GM23338 (cell line): ENCODE results near the gene SUSD3. TPM values are rescaled to one million over a fixed set of nuclear protein-coding genes. Genes with fewer than 3 reads are reported as not detected.

Experiments
- ATAC-seq: fragments of 200-7000 bp; cut with Tn5 transposase; 3 replicates; pipeline ENCODE4 v1.9.1; 2020
- DNase-seq: peaks from one replicate; pipeline ENCODE4 v3.0.0-alpha.2; 2015; ENCODE audit warnings: low spot score
- H2AFZ ChIP-seq: fragments of 200-600 bp; sonication (generic); 2 replicates; pipeline ENCODE4 v1.8.0; 2016; ENCODE audit warnings: antibody characterized with exemption, mild to moderate bottlenecking, moderate library complexity
- H3F3A ChIP-seq: fragments of 200-600 bp; sonication (generic); replicated peaks from 2 replicates; pipeline ENCODE4 v1.8.0; 2017; ENCODE audit warnings: antibody characterized with exemption, mixed run types, low read depth
- H3K27ac ChIP-seq: fragments of 200-600 bp; sonication (generic); 2 replicates; pipeline ENCODE4 v1.6.1; 2016; ENCODE audit warnings: low read depth
- H3K27me3 ChIP-seq: fragments of 200-600 bp; sonication (generic); 2 replicates; pipeline ENCODE4 v1.8.0; 2016; ENCODE audit warnings: mild to moderate bottlenecking, mixed run types, moderate library complexity; ENCODE audit not compliant: insufficient read depth
- H3K36me3 ChIP-seq: fragments of 200-600 bp; sonication (generic); 2 replicates; pipeline ENCODE4 v1.8.0; 2016; ENCODE audit warnings: mild to moderate bottlenecking; ENCODE audit not compliant: insufficient read depth
- H3K4me1 ChIP-seq: fragments of 200-600 bp; sonication (generic); 2 replicates; pipeline ENCODE4 v1.8.0; 2016; ENCODE audit warnings: mild to moderate bottlenecking, moderate library complexity; ENCODE audit not compliant: insufficient read depth
- H3K4me2 ChIP-seq: fragments of 200-600 bp; sonication (generic); 2 replicates; pipeline ENCODE4 v1.7.1; 2017; ENCODE audit warnings: mixed run types
- H3K4me3 ChIP-seq: fragments of 200-600 bp; sonication (generic); 2 replicates; pipeline ENCODE4 v1.6.1; 2016; ENCODE audit warnings: mixed run types
- H3K79me2 ChIP-seq: fragments of 200-600 bp; sonication (generic); replicated peaks from 2 replicates; pipeline ENCODE4 v1.8.0; 2017; ENCODE audit warnings: mild to moderate bottlenecking; ENCODE audit not compliant: insufficient read depth
- H3K9me2 ChIP-seq: fragments of 200-600 bp; sonication (generic); 2 replicates; pipeline ENCODE4 v1.8.0; 2017; ENCODE audit not compliant: insufficient read depth
- H4K20me1 ChIP-seq: fragments of 200-600 bp; sonication (generic); replicated peaks from 2 replicates; pipeline ENCODE4 v1.8.0; 2017; ENCODE audit warnings: mild to moderate bottlenecking; ENCODE audit not compliant: insufficient read depth
- H3K27ac Mint-ChIP-seq: 2 replicates; pipeline ENCODE4 v1.8.0; 2020; ENCODE audit warnings: inconsistent platforms, mild to moderate bottlenecking, moderate library complexity, mixed read lengths
- H3K27me3 Mint-ChIP-seq: 3 replicates; pipeline ENCODE4 v1.8.0; 2022; ENCODE audit warnings: low read depth, mild to moderate bottlenecking, moderate library complexity, mixed read lengths, inconsistent platforms; ENCODE audit not compliant: insufficient read depth, poor library complexity
- H3K36me3 Mint-ChIP-seq: 3 replicates; pipeline ENCODE4 v1.8.0; 2021; ENCODE audit warnings: low read depth, mild to moderate bottlenecking, inconsistent platforms, moderate library complexity, mixed read lengths
- H3K4me1 Mint-ChIP-seq: 3 replicates; pipeline ENCODE4 v1.8.0; 2020; ENCODE audit warnings: mild to moderate bottlenecking, inconsistent platforms, mixed read lengths
- H3K4me3 Mint-ChIP-seq: 3 replicates; pipeline ENCODE4 v1.8.0; 2021; ENCODE audit warnings: moderate library complexity, mild to moderate bottlenecking, inconsistent platforms, mixed read lengths
- H3K9me3 Mint-ChIP-seq: 3 replicates; pipeline ENCODE4 v1.8.0; 2020; ENCODE audit warnings: moderate library complexity, mild to moderate bottlenecking, inconsistent platforms, mixed read lengths
- CREB1 ChIP-seq: fragments of 250-450 bp; sonication (Bioruptor Pico); IDR thresholded peaks from 2 replicates; pipeline ENCODE4 v1.5.0; 2020; ENCODE audit warnings: low read depth, mild to moderate bottlenecking, moderate library complexity
- EZH2 ChIP-seq: fragments of 200-600 bp; sonication (generic); IDR thresholded peaks from one replicate; pipeline ENCODE4 v1.8.0; 2017; ENCODE audit warnings: antibody characterized with exemption, mild to moderate bottlenecking, low read depth; ENCODE audit not compliant: unreplicated experiment
- EZH2phosphoT487 ChIP-seq: fragments of 200-600 bp; sonication (generic); IDR thresholded peaks from one replicate; pipeline ENCODE4 v1.8.1; 2018; ENCODE audit warnings: antibody characterized with exemption; ENCODE audit not compliant: unreplicated experiment
- JUNB ChIP-seq: IDR thresholded peaks from one replicate; pipeline ENCODE4 v1.6.1; 2016; ENCODE audit warnings: antibody characterized with exemption; ENCODE audit not compliant: unreplicated experiment
- NANOG ChIP-seq: IDR thresholded peaks from 2 replicates; pipeline ENCODE4 v1.6.1; 2016; ENCODE audit warnings: antibody characterized with exemption, borderline replicate concordance
- ZNF114 ChIP-seq: fragments of 250-450 bp; sonication (Bioruptor Pico); IDR thresholded peaks from 2 replicates; pipeline ENCODE4 v1.5.0; 2020; ENCODE audit warnings: mild to moderate bottlenecking, moderate library complexity
- ZNF331 ChIP-seq: fragments of 250-450 bp; sonication (Bioruptor Pico); IDR thresholded peaks from 2 replicates; pipeline ENCODE4 v1.5.0; 2020; ENCODE audit warnings: low read depth, mild to moderate bottlenecking, moderate library complexity
- polyA plus RNA-seq: library from polyadenylated mRNA; unstranded; fragments of >200 nt; fragmentation: Nextera tagmentation; extraction: Ambion mirVana; gene quantifications from 2 replicates; pipeline ENCODE4 v1.2.1, GENCODE V29; 2016
- total RNA-seq: library from RNA; depleted of rRNA; stranded (reverse); fragments of >200 nt; shearing (Covaris generic); gene quantifications from 2 replicates; pipeline ENCODE4 v1.2.3, GENCODE V29; 2014
- TF ChIP-seq, protein P1 (sequence below): IDR thresholded peaks from one replicate; pipeline ENCODE4 v1.6.1; 2018; ENCODE audit warnings: antibody characterized with exemption; ENCODE audit not compliant: unreplicated experiment
- TF ChIP-seq, protein P2 (sequence below): IDR thresholded peaks from 2 replicates; pipeline ENCODE4 v1.6.1; 2016; ENCODE audit warnings: antibody characterized with exemption

The SUSD3 gene
- total and polyA plus RNA-seq, 2 experiments from 2014 or later, result 6.9 to 20.1 TPM

DNA sequence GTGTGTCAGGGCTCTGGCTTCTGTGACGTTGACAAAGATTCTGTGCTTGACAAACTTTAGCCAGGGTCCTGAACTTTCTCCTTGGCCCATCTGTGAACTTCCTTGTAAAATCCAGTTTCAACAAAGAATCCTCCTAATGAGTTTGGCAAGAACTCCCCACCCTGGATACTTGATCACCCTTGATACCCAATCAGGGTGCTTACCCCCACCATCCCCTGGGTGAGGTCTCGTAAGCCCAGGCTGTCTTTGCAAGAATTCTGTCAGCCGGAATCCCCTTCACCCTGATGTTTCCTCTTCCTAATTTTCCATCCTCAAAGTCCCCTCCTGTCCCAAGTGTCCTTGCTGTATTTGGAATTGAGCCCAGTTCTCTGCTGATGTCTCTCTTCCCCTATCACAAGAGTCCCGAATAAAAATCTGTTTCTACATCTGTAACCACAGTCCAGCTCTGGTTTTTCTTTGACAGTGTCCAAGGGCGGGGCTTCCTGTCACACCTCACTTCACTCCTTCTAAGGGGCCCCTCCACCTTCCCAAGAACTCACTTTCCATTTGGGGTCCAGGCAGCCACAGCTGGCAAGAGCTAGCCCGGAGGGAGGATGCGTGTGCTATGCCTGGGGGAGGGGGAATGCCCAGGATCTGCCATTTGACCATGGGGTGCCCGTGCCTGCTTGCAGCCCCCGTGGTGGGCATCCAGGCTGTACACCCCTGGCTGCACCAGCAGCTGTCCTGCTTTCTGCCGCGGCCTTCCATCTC, 34.8 kb downstream of the SUSD3 start:
- Histone ChIP-seq H3K27ac (no peak overlapping the region), H3K36me3 (no peaks in the 10 kb centered on the region; the same call in 1 of the 2 replicates), H3F3A (0 out of 2 replicates have a peak, but pooled peaks cover 8% of the 10 kb centered on the region), H2AFZ (no peak overlapping the region), H4K20me1 (no peaks in the 10 kb centered on the region), H3K27me3 (peaks cover 8% of the 10 kb centered on the region; the same call in 1 of the 2 replicates), H3K4me3 (no peak overlapping the region), H3K4me2 (no peak overlapping the region), H3K79me2 (no peaks in the 10 kb centered on the region), H3K4me1 (0 out of 2 replicates have a peak, but pooled peaks cover 3% of the 10 kb centered on the region), H3K9me2 (no peaks in the 10 kb centered on the region)
- Mint-ChIP-seq H3K9me3 (no peaks in the 10 kb centered on the region; the same call in 2 of the 3 replicates), H3K4me1 (peaks cover 13% of the 10 kb centered on the region), H3K27ac (no peak overlapping the region), H3K4me3 (no peak overlapping the region), H3K27me3 (peaks cover 7% of the 10 kb centered on the region), H3K36me3 (no peaks in the 10 kb centered on the region)
- TF ChIP-seq EZH2, result no peak
- DNase-seq (no peak), ATAC-seq (no peak)

DNA sequence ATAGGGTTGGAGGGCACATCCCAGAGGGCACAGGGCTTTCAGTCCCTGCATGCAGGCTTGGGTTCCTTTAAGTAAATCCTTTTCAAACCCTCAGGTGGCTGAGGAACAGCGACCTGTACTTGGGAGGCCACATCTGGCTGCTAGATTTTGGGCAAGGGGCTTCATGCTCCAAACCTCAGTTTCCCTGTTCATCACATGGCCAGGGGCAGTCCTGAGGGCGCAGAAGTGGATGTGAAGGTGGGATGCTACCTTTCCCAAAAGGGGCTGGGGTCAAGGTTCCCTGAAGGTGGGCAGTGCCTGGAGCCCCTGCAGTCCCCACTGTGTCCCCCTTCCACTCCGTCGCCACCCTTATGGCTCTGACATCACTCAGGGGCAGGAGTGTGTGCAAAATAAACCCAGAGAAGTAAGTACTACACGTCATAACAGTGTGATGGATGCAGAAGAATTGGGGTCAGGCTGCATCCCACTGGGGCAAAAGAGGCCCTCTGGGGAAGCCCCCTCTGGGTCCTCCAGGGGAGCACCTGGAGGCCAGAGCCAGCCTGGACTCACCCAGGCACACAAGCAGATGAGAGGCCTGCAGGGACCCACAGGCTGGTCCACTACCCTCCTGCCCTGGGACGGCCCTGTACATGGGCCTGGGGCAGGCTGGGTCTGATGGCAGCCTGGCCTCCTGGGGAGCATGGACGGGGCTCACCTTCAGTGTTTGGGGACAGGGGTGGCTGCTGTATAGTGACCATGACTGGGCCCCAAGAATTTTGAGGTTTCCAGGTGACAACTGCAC, 35.6 kb downstream of the SUSD3 start:
- ATAC-seq, result no peak
- H3K27ac Mint-ChIP-seq, result no peak overlapping the region; the same call in none of the 2 replicates
- H3K27me3 Mint-ChIP-seq, result peaks cover 7% of the 10 kb centered on the region
- Histone ChIP-seq H3K27me3 (peaks cover 8% of the 10 kb centered on the region; the same call in 1 of the 2 replicates), H3F3A (0 out of 2 replicates have a peak, but pooled peaks cover 8% of the 10 kb centered on the region), H3K9me2 (no peaks in the 10 kb centered on the region), H3K4me2 (no peak overlapping the region), H3K4me1 (0 out of 2 replicates have a peak, but pooled peaks cover 3% of the 10 kb centered on the region), H3K4me3 (no peak overlapping the region), H3K27ac (no peak overlapping the region), H3K36me3 (no peaks in the 10 kb centered on the region; the same call in 1 of the 2 replicates), H3K79me2 (peaks cover 2% of the 10 kb centered on the region; the same call in 1 of the 2 replicates), H2AFZ (0 out of 2 replicates have a peak overlapping the region, but pooled peaks have one; percentile 83), H4K20me1 (no peaks in the 10 kb centered on the region)
- DNase-seq, result no peak
- H3K4me3 Mint-ChIP-seq, result peak overlapping the region; percentile 67
- H3K4me1 Mint-ChIP-seq, result peaks cover 13% of the 10 kb centered on the region
- no peaks in the 10 kb centered on the region; the same call in 2 of the 3 replicates for H3K9me3 Mint-ChIP-seq
- H3K36me3 Mint-ChIP-seq, result no peaks in the 10 kb centered on the region
- TF ChIP-seq, protein P1, sequence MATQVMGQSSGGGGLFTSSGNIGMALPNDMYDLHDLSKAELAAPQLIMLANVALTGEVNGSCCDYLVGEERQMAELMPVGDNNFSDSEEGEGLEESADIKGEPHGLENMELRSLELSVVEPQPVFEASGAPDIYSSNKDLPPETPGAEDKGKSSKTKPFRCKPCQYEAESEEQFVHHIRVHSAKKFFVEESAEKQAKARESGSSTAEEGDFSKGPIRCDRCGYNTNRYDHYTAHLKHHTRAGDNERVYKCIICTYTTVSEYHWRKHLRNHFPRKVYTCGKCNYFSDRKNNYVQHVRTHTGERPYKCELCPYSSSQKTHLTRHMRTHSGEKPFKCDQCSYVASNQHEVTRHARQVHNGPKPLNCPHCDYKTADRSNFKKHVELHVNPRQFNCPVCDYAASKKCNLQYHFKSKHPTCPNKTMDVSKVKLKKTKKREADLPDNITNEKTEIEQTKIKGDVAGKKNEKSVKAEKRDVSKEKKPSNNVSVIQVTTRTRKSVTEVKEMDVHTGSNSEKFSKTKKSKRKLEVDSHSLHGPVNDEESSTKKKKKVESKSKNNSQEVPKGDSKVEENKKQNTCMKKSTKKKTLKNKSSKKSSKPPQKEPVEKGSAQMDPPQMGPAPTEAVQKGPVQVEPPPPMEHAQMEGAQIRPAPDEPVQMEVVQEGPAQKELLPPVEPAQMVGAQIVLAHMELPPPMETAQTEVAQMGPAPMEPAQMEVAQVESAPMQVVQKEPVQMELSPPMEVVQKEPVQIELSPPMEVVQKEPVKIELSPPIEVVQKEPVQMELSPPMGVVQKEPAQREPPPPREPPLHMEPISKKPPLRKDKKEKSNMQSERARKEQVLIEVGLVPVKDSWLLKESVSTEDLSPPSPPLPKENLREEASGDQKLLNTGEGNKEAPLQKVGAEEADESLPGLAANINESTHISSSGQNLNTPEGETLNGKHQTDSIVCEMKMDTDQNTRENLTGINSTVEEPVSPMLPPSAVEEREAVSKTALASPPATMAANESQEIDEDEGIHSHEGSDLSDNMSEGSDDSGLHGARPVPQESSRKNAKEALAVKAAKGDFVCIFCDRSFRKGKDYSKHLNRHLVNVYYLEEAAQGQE, result no peak
- TF ChIP-seq, protein P2, sequence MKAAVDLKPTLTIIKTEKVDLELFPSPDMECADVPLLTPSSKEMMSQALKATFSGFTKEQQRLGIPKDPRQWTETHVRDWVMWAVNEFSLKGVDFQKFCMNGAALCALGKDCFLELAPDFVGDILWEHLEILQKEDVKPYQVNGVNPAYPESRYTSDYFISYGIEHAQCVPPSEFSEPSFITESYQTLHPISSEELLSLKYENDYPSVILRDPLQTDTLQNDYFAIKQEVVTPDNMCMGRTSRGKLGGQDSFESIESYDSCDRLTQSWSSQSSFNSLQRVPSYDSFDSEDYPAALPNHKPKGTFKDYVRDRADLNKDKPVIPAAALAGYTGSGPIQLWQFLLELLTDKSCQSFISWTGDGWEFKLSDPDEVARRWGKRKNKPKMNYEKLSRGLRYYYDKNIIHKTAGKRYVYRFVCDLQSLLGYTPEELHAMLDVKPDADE, result no peak
- TF ChIP-seq ZNF331 (CRISPR knock-in tag) (no peak), JUNB (no peak), CREB1 (CRISPR knock-in tag) (no peak), ZNF114 (CRISPR knock-in tag) (no peak), EZH2phosphoT487 (no peak), NANOG (no peak), EZH2 (no peak)
